ENCODE data around the gene MALT1. TPM values are rescaled to one million over a fixed set of nuclear protein-coding genes. Genes with fewer than 3 reads are reported as not detected.
"Not testable (repeated sequence)": the region's sequence is repeated elsewhere in the genome, so short reads cannot be mapped to it uniquely, and the experiment has no call there.

The MALT1 gene
- total and polyA plus RNA-seq, 5 donors, result 4.7 to 11.1 (median 9.7) TPM

GRCh38 chr18:58776541-58776940 lies 105.3 kb downstream of the MALT1 start:
- H3K27me3 ChIP-seq (ENCODE audit: control insufficient read depth, insufficient read depth); H3K27ac ChIP-seq (ENCODE audit: low read length); intact Hi-C loops (cut with DNase I); H3K4me1 ChIP-seq (ENCODE audit: control insufficient read depth, insufficient read depth, low read length); DNase-seq; H3K9me3 ChIP-seq (ENCODE audit: control insufficient read depth, low read length); H3K4me3 ChIP-seq (ENCODE audit: low read length); ATAC-seq: not testable (repeated sequence)
- WGBS, result 71% methylated on average over 4 of the region's 4 CpGs

GRCh38 chr18:58777471-58777870 lies 106.2 kb downstream of the MALT1 start:
- H3K4me3 ChIP-seq (ENCODE audit: low read length), result no peak overlapping the region
- no peak overlapping the region for H3K27ac ChIP-seq (ENCODE audit: low read length)
- intact Hi-C loops (cut with DNase I), result no loop called here
- H3K27me3 ChIP-seq (ENCODE audit: control insufficient read depth, insufficient read depth), result no peaks in the 10 kb centered on the region
- H3K4me1 ChIP-seq (ENCODE audit: control insufficient read depth, insufficient read depth, low read length), result peaks cover 2% of the 10 kb centered on the region
- ATAC-seq (no peak), DNase-seq (no peak)
- 86% methylated on average over 4 of the region's 4 CpGs for WGBS
- H3K9me3 ChIP-seq (ENCODE audit: control insufficient read depth, low read length), result no peaks in the 10 kb centered on the region

GRCh38 chr18:58779529-58779928 lies 108.3 kb downstream of the MALT1 start:
- intact Hi-C loops (cut with DNase I), result no loop called here
- no peak overlapping the region for H3K27ac ChIP-seq (ENCODE audit: low read length)
- peaks cover 2% of the 10 kb centered on the region for H3K4me1 ChIP-seq (ENCODE audit: control insufficient read depth, insufficient read depth, low read length)
- no peaks in the 10 kb centered on the region for H3K27me3 ChIP-seq (ENCODE audit: control insufficient read depth, insufficient read depth)
- WGBS, result 87% methylated on average over 6 of the region's 6 CpGs
- ATAC-seq, result no peak
- no peak for DNase-seq
- H3K9me3 ChIP-seq (ENCODE audit: control insufficient read depth, low read length), result no peaks in the 10 kb centered on the region
- no peak overlapping the region for H3K4me3 ChIP-seq (ENCODE audit: low read length)

DNA sequence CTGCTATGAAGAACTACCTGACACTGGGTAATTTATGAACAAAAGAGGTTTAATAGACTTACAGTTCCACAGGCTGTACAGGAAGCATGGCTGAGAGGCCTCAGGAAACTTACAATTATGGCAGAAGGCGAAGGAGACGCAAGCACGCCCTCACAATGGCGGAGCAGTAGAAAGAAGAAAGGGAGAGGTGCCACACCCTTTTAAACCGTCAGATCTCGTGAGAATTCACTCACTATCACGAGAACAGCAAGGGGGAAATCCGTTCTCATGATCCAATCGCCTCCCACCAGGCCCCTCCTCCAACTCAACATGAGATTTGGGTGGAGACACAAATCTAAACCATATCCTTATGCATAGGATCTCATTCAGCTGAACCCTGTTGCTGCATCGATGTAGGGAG lies 108.8 kb downstream of the MALT1 start:
- no peaks in the 10 kb centered on the region for H3K27me3 ChIP-seq (ENCODE audit: control insufficient read depth, insufficient read depth)
- WGBS, result 81% methylated on average over 10 of the region's 10 CpGs
- intact Hi-C loops (cut with DNase I), result loop anchor here (2.0 to 10.0 kb wide), 6 partner anchors 75 to 291 kb away; partner anchors contain the start of gene ZNF532 (in 1 of the 4)
- no peaks in the 10 kb centered on the region for H3K9me3 ChIP-seq (ENCODE audit: control insufficient read depth, low read length)
- ATAC-seq, result no peak
- H3K4me3 ChIP-seq (ENCODE audit: low read length), result no peak overlapping the region
- peaks cover 6% of the 10 kb centered on the region for H3K4me1 ChIP-seq (ENCODE audit: control insufficient read depth, insufficient read depth, low read length)
- H3K27ac ChIP-seq (ENCODE audit: low read length), result no peak overlapping the region
- DNase-seq, result no peak

DNA sequence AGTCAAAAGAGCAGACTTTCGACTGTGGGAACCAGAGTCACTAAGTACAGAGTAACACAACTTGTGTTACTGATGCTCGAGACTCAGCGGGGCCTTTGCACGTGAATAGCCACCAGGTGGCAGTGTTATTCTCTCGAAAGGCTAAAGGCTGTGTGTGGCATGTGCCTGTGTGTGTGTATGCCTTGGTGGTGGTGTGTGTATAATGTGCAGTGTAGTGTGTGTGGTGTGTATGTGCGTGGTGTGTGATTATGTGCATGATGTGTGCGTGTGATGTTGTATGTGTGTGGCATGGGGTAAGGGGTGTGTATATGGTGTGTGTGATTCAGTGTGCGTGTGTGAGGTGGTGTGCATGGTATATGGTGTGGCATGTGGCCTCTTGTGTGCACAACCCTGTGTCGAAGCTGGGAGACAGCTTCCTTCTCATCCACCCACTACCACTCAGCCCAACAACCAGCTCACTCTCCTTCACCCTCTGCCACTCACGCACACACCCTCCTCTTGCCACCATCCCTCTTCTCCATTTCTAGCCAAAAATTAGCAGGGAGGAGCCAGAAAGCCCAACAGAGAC lies 110.4 kb downstream of the MALT1 start:
- ATAC-seq (peak; percentile 86 to 91), DNase-seq (peak; percentile 76 to 88 (median 77))
- Histone ChIP-seq H3K4me3 (ENCODE audit: low read length) (no peak overlapping the region), H3K27ac (ENCODE audit: low read length) (no peak overlapping the region), H3K4me1 (ENCODE audit: control insufficient read depth, insufficient read depth, low read length) (peaks cover 6% of the 10 kb centered on the region), H3K9me3 (ENCODE audit: control insufficient read depth, low read length) (no peaks in the 10 kb centered on the region), H3K27me3 (ENCODE audit: control insufficient read depth, insufficient read depth) (no peaks in the 10 kb centered on the region)
- intact Hi-C loops (cut with DNase I), result loop anchor here (2.0 to 10.0 kb wide), 7 partner anchors 73 to 289 kb away; partner anchors contain the start of gene ZNF532 (in 1 of the 4)
- WGBS, result 22% methylated on average over 10 of the region's 10 CpGs

DNA sequence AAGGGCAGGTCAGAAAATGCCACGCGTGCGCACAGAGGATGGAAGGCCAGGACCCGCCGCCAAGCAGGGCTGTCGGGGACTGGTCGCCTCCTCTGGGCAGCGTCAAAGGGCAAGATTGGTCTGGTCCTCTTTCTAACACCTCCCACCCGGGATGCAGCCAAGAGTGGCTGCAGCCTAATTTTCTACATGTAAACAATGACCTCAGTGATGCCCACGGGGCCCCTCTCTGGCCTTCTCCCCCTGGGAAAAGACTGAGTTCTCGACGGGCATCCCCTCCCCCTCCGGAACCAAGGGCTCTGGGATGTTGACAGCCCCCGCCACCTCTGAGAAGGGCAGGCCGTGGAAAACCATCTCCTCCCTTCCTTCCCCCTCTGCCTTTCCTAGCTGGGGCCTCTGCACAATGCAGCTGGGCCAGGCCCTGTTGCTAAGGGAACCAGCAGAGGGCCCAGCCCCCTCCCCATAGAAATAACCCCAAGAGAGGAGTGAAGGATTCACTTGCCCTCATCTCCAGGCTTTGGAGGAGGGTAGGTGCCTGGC lies 113.4 kb downstream of the MALT1 start:
- no peaks in the 10 kb centered on the region for H3K27me3 ChIP-seq (ENCODE audit: control insufficient read depth, insufficient read depth)
- WGBS, result 44% methylated on average over 15 of the region's 15 CpGs
- H3K9me3 ChIP-seq (ENCODE audit: control insufficient read depth, low read length), result no peaks in the 10 kb centered on the region
- DNase-seq (peak; percentile 51 to 77 (median 77)), ATAC-seq (peak; percentile 4 to 38)
- H3K27ac ChIP-seq (ENCODE audit: low read length), result peak overlapping the region; percentile 42
- peaks cover 11% of the 10 kb centered on the region for H3K4me1 ChIP-seq (ENCODE audit: control insufficient read depth, insufficient read depth, low read length)
- H3K4me3 ChIP-seq (ENCODE audit: low read length), result no peak overlapping the region
- intact Hi-C loops (cut with DNase I), result loop anchor here (2.0 to 10.0 kb wide), 5 partner anchors 70 to 274 kb away; partner anchors contain the start of gene ZNF532 (in 1 of the 4)

- Histone ChIP-seq H3K27me3 (ENCODE audit: control insufficient read depth, insufficient read depth) (no peaks in the 10 kb centered on the region), H3K4me3 (ENCODE audit: low read length) (no peak overlapping the region), H3K27ac (ENCODE audit: low read length) (peak overlapping the region; percentile 42), H3K4me1 (ENCODE audit: control insufficient read depth, insufficient read depth, low read length) (peaks cover 17% of the 10 kb centered on the region), H3K9me3 (ENCODE audit: control insufficient read depth, low read length) (no peaks in the 10 kb centered on the region)
- 72% methylated on average over 13 of the region's 13 CpGs for WGBS
- intact Hi-C loops (cut with DNase I), result loop anchor here in 3 of 4 donors (2.0 to 10.0 kb wide), 4 partner anchors 70 to 274 kb away; partner anchors contain the start of gene ZNF532 (in 1 of the 3)
- ATAC-seq, result no peak
- DNase-seq, result no peak
These were observed 114.0 kb downstream of the MALT1 start for GRCh38 chr18:58785171-58785805.

GRCh38 chr18:58785870-58786269 lies 114.6 kb downstream of the MALT1 start:
- H3K4me1 ChIP-seq (ENCODE audit: control insufficient read depth, insufficient read depth, low read length), result peaks cover 17% of the 10 kb centered on the region
- ATAC-seq (no peak), DNase-seq (no peak)
- no peak overlapping the region for H3K27ac ChIP-seq (ENCODE audit: low read length)
- no peaks in the 10 kb centered on the region for H3K9me3 ChIP-seq (ENCODE audit: control insufficient read depth, low read length)
- no peak overlapping the region for H3K4me3 ChIP-seq (ENCODE audit: low read length)
- whole genome bisulfite sequencing, result 75% methylated on average over 4 of the region's 4 CpGs
- H3K27me3 ChIP-seq (ENCODE audit: control insufficient read depth, insufficient read depth), result no peaks in the 10 kb centered on the region
- intact Hi-C loops (cut with DNase I), result loop anchor here in 3 of 4 donors (2.0 to 10.0 kb wide), 4 partner anchors 69 to 273 kb away; partner anchors contain the start of gene ZNF532 (in 1 of the 3)

- WGBS, result 67% methylated on average over 14 of the region's 14 CpGs
- H3K4me1 ChIP-seq (ENCODE audit: control insufficient read depth, insufficient read depth, low read length), result peaks cover 14% of the 10 kb centered on the region
- ATAC-seq (peak; percentile 30 to 65), DNase-seq (peak; percentile 44 to 70 (median 66))
- intact Hi-C loops (cut with DNase I), result loop anchor here in 2 of 4 donors (10.0 kb wide), 3 partner anchors 67 to 207 kb away; partner anchors contain the start of gene ZNF532 (in 1 of the 2)
- peak overlapping the region; percentile 69 for H3K27ac ChIP-seq (ENCODE audit: low read length)
- H3K4me3 ChIP-seq (ENCODE audit: low read length), result no peak overlapping the region
- no peaks in the 10 kb centered on the region for H3K9me3 ChIP-seq (ENCODE audit: control insufficient read depth, low read length)
- no peaks in the 10 kb centered on the region for H3K27me3 ChIP-seq (ENCODE audit: control insufficient read depth, insufficient read depth)
These were observed 116.4 kb downstream of the MALT1 start for GRCh38 chr18:58787536-58788149.

DNA sequence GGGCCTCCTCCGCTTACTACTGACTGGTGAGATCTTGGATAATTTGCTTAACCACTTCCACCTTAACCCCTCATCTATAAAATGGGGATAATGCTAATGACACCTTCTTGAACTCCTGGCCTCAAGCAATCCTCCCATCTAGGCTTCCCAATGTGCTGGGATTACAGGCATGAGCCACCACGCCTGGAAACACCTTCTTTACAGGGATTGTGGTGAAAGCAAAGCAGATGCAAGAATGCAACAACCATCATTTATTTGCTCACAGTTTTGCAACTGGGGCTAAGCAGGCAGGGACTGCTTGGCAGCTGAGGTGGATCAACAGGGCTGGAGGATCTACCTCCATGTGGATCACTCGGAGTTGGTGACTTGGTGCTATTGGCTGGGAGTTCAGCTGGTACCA lies 117.2 kb downstream of the MALT1 start:
- no peak for ATAC-seq
- intact Hi-C loops (cut with DNase I), result loop anchor here in 2 of 4 donors (10.0 kb wide), 3 partner anchors 66 to 206 kb away; partner anchors contain the start of gene ZNF532 (in 1 of the 2)

More for the DNA sequence above, 117.2 kb downstream of the MALT1 start:
- Histone ChIP-seq H3K27me3 (ENCODE audit: control insufficient read depth, insufficient read depth) (no peaks in the 10 kb centered on the region), H3K9me3 (ENCODE audit: control insufficient read depth, low read length) (no peaks in the 10 kb centered on the region), H3K4me3 (ENCODE audit: low read length) (no peak overlapping the region), H3K27ac (ENCODE audit: low read length) (peak overlapping the region; percentile 54), H3K4me1 (ENCODE audit: control insufficient read depth, insufficient read depth, low read length) (peaks cover 14% of the 10 kb centered on the region)
- WGBS, result 97% methylated on average over 3 of the region's 3 CpGs
- DNase-seq, result no peak

Data from right cardiac atrium (tissue), 5 donors.